Caki2 (cell line): ENCODE data around the gene TAS2R1. TPM values are rescaled to one million over a fixed set of nuclear protein-coding genes. Genes with fewer than 3 reads are reported as not detected.
"Not testable (repeated sequence)": the region's sequence is repeated elsewhere in the genome, so short reads cannot be mapped to it uniquely, and the experiment has no call there.

ENCODE experiments used
- DNase-seq: peaks from one replicate; pipeline ENCODE4 v3.0.0-alpha.2; 2015; ENCODE audit warnings: low read depth
- in situ Hi-C: cut with HindIII; loops from 2 replicates; pipeline ENCODE4 v1.10.0; 2016; ENCODE audit warnings: low sequenced_read_pairs, low pct_unique_long_range_greater_than_20kb, mixed read lengths
- total RNA-seq: library from RNA; depleted of rRNA; stranded (reverse); fragments of >200 nt; shearing (Covaris generic); gene quantifications from 2 replicates; pipeline ENCODE4 v1.2.3, GENCODE V29; 2014; ENCODE audit warnings: low replicate concordance; rRNA removed

The TAS2R1 gene
- total RNA-seq, 1 experiment from 2014 or later: not detected

- DNase-seq, in situ Hi-C loops: not testable (repeated sequence)
Measured at GRCh38 chr5:9598329-9598728, 31.8 kb downstream of the TAS2R1 start.

GRCh38 chr5:9597322-9597721 is 32.8 kb downstream of the TAS2R1 start:
- in situ Hi-C loops, DNase-seq: not testable (repeated sequence)

GRCh38 chr5:9596824-9597223 is 33.3 kb downstream of the TAS2R1 start:
- DNase-seq: no peak
- in situ Hi-C loops: no loop called here

GRCh38 chr5:9596171-9596780 is 33.9 kb downstream of the TAS2R1 start:
- no peak for DNase-seq
- in situ Hi-C loops: no loop called here

- in situ Hi-C loops: no loop called here
- no peak for DNase-seq
Measured at GRCh38 chr5:9594913-9595312, 35.2 kb downstream of the TAS2R1 start.

DNA sequence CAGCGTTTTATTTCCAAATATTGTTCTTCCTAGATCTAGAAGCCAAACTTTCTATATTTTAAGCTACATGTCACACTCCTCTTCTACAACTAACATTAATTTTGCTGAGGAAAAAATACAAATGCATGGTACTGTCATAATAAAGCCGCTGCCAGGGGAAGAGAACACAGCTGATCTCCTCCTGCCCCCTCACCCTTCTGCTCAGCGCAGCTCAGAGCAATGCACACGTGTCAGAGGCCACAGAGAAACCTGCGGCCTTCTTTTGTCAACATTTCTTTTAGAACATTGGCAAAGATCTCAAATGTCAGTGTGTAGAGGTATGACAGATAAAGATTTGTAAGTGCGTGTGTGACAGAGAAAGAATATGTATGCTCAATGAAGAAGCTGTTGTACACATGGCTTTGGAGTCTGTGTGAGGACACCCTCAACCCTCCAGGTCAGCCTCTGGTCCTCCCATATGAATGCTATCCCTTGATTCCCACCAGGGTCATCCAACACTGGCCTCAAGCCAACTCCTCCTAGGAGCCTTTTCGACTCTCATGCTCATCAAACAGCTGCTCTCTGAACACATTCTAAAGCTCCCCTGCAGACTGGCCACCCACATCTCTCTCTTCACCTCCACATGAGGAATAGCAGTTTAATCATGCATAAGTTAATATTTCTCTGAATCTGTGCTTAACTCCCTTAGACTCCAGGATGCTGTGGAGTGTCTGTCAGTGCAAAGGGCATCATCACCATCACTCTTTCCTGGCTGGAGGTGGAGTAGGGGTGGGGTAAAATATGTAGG is 40.9 kb downstream of the TAS2R1 start:
- in situ Hi-C loops: no loop called here
- no peak for DNase-seq

GRCh38 chr5:9588254-9588653 is 41.9 kb downstream of the TAS2R1 start:
- no peak for DNase-seq
- in situ Hi-C loops: no loop called here

- no peak for DNase-seq
- in situ Hi-C loops: no loop called here
Measured at GRCh38 chr5:9587135-9587534, 43.0 kb downstream of the TAS2R1 start.

GRCh38 chr5:9582406-9582805 is 47.7 kb downstream of the TAS2R1 start:
- DNase-seq: no peak
- in situ Hi-C loops: no loop called here

Other genes with a start within 250 kb of the TAS2R1 start
- under 0.01 and 0.57 TPM in 2 replicates for gene SEMA5A, start 84.3 kb downstream of the TAS2R1 start, total RNA-seq